GM19023 (cell line): ENCODE results near the gene AASDHPPT.

Experiments used
- ATAC-seq: cut with Tn5 transposase; IDR thresholded peaks from one replicate; pipeline ENCODE4 v1.9.1; 2021; ENCODE audit warnings: mild to moderate bottlenecking, moderate library complexity; ENCODE audit not compliant: unreplicated experiment

AASDHPPT gene

DNA sequence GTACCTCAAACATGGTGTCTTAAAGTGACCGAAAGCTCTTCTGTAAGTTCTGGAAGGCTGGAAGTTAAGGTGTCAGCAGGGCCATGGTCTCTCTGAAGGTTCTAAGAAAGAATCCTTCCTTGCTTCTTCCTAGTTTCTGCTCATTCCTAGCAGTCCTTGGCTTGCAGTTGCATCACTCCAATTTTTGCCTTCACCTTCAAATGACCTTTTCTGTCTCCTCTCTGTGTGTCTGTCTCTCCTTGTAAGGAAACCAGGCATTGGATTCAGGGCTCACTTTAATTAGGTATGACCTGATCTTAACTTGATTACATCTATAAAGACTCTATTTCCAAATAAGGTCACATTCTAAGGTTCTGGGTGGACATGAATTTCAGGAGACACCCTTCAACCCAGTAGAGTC is 8.7 kb downstream of the AASDHPPT start:
- no peak for ATAC-seq

- ATAC-seq, result no peak
Measured at GRCh38 chr11:106086850-106087249, 9.4 kb downstream of the AASDHPPT start.

GRCh38 chr11:106087815-106088435 is 10.5 kb downstream of the AASDHPPT start:
- ATAC-seq, result no peak

GRCh38 chr11:106088896-106089295 is 11.4 kb downstream of the AASDHPPT start:
- no peak for ATAC-seq

DNA sequence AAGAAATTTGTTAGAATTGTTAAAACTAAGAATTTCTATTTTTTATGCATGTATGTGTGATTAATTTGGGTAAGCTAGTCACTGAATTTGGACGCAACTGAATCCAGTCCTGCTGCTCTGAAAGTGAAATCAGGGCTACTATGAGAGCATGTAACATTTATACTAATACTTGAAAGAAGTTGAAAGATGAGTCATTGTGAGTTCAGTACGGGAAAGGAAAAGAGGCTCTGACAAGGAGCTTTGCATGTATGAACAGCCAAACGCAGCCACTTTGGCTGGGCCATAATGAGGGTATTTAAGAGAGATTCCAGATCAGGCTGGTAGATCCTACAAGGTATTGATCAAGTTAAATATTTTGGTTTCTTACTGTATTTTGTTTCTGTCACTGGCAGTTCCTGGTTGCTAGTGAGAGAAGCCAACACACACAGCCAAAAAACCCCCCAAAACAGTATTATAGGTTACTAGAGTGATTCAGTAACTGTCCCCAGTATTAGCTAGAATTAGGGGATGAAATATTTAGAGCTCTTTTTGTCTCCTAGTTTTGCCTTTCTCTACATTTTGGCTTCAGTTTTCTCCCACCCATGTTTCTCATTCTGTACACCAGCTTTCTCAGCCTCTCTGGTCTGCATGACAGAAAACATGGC is 14.1 kb downstream of the AASDHPPT start:
- peak; percentile 99 for ATAC-seq

GRCh38 chr11:106092446-106092845 is 15.0 kb downstream of the AASDHPPT start:
- ATAC-seq, result no peak

DNA sequence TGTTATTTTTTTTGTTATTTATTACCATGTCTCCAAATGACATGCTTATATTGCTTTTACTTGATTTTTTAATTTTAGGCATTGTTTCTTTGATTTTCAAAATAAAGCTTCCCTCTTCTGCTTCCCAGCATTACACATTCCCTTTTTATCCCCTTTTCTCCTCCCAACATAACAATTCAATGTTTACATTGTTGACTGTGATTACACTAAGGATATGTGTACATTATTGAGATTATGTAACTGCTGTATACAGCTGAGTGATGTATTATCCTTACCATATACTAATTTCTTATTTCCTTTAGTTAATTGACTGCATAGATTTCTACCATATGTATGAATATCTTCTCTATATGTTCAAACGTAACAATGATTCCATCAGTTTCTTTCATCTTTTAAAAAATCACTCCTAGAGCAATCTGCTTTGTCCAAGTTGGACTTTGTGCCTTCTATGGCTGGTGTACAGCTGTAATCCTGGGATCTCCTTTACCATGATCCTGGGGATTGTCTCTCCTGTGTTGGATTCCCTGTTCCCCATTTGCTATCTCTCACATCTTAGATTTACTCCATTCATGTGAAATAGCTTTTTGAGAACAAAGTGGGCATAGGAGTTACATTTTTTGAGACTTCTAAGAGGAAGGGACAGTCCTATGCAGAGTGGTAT is 21.6 kb downstream of the AASDHPPT start:
- no peak for ATAC-seq

- no peak for ATAC-seq
Measured at GRCh38 chr11:106101370-106101769, 23.9 kb downstream of the AASDHPPT start.

DNA sequence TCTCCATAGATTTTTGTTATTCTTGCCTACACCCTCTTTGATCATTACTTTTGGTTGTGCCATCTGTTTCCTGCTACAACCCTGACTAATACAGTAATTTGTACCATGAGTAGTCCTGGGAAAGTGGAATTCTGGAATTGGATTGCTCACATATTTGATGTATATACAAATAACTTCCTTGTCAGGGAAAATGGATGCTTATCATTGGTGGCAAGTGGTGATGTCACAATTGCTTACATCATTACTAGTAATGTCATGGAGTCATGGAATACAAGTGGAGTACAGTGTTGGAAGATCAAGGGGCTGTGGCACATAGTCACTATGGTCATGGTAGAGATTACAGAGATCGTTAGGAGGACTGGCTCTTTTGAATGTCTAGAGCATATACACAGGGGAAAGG is 24.4 kb downstream of the AASDHPPT start:
- no peak for ATAC-seq

- ATAC-seq, result no peak
Measured at GRCh38 chr11:106105986-106106385, 28.5 kb downstream of the AASDHPPT start.

DNA sequence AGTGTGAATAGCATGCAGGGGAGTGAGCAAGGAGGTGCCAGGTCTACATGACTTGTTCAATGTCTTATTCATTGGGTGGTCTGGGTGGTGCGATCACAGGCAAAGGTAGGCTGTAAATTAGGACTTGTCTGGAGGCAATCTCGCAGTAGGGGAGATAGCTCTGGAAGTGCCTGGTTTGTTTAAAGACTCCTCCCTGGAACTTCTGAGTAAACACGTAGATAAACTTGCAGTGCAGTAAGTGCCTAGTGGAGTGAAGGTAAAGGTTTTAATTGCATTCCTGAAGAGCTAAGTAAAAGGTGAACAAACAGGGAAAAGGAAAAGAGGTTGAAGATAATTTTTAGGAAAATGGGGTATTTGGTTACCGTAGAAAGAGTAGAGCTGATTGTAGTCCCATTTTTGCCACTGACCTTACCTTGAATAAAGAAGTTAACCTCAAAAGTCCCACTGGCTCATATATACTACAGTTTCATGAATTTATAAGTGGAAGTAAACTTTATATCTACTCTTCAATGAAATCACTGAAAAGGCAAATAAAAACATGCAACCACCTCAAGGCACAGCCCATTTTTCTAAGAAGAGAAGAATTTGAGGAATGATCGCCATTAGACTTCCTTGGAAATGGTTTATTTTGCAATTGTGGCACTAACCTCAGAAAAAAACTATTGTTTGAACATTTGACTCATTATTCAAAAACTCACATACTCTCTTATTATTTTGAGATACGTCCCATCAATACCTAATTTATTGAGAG is 44.3 kb downstream of the AASDHPPT start:
- no peak for ATAC-seq

- ATAC-seq, result no peak
Measured at GRCh38 chr11:106127604-106128003, 50.1 kb downstream of the AASDHPPT start.

GRCh38 chr11:106128740-106129139 is 51.3 kb downstream of the AASDHPPT start:
- no peak for ATAC-seq

- no peak for ATAC-seq
Measured at GRCh38 chr11:106131998-106132397, 54.5 kb downstream of the AASDHPPT start.

- ATAC-seq, result no peak
Measured at GRCh38 chr11:106132582-106133354, 55.3 kb downstream of the AASDHPPT start.

DNA sequence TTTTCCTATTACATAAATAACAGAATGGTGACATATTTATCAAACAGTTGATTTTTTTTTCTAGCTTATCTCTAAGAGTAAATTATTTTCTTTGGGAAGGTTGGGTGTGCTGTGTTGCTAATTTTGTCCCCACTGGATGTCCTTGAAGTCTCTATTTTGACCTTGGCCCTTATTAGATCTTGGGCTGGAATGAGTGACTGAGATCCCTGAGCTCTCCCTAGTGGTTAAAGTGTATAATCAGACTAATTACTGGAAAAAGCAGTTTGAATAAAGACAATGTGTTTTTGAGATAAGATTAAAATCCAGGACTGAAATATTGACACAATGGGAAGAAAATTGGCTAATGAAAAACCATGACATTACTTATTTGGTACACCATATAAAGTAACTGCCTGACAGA is 56.1 kb downstream of the AASDHPPT start:
- no peak for ATAC-seq

GRCh38 chr11:106137061-106137460 is 59.6 kb downstream of the AASDHPPT start:
- no peak for ATAC-seq

DNA sequence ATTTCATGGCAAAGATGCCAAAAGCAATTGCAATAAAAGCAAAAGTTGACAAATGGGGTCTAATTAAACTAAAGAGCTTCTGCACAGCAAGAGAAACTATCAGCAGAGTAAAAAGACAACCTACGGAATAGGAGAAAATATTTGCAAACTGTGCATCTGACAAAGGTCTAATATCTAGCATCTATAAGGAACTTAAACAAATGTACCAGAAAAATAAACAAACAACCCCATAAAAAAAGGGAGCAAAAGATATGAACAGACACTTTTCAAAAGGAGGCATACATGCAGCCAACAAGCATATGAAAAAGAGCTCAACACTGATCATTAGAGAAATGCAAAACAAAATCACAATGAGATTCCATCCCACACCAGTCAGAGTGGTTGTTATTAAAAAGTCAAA is 60.3 kb downstream of the AASDHPPT start:
- ATAC-seq, result no peak
